NCI-H146 treated with DMSO at 0.1 percent for 48 hours (cell line): ENCODE data around the gene CEP19.
A peak's percentile ranks its signal among the peaks of the same experiment; 100 is the strongest.
"Not testable (repeated sequence)": the region's sequence is repeated elsewhere in the genome, so short reads cannot be mapped to it uniquely, and the experiment has no call there.

Experiments used
- DNase-seq: peaks from one replicate; lab custom pipeline; 2025; ENCODE audit not compliant: unreplicated experiment; lab: John Stamatoyannopoulos, UW

CEP19 gene, protein sequence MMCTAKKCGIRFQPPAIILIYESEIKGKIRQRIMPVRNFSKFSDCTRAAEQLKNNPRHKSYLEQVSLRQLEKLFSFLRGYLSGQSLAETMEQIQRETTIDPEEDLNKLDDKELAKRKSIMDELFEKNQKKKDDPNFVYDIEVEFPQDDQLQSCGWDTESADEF

DNA sequence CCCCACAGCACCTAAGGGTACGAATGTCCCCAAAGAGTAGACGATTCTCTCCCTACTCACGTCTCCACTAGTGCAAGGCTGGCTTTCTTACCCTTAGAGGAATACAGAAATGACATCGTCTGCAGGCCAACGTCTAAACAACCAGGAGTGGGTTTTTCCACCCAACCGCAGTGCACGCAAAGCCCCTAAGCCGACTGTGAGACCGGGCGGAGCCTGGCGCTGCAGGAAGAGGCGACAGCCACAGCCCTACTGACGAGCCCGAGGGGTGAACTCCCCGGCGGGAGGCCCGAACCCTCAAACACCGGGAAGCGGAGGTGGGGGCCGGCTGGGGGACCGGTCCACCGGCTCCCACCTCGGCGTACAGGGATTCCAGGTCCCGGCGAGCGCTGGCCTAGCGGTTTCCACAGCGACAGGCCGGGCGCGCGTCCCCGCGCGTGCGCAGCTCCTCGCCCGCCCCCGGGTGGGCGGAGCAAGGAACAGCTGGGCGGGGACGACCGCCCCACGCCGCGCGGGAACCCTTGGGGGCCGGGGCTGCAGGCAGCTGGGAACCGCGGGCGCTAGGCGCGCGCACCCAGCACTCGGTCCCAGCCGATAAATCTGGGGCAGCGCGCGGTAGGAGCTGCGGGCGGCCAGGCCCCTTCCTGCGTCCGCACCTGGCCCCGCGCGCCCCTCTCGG, at the start of gene CEP19, which contains the start of gene PIGX:
CEP19 (minus strand) TSS at position 413 of the 676 bp plus-strand sequence. CDS start 3,593 bp downstream, outside the sequence.
PIGX (plus strand) TSS at position 540 of the 676 bp plus-strand sequence.
- peak; percentile 72 for DNase-seq

DNA sequence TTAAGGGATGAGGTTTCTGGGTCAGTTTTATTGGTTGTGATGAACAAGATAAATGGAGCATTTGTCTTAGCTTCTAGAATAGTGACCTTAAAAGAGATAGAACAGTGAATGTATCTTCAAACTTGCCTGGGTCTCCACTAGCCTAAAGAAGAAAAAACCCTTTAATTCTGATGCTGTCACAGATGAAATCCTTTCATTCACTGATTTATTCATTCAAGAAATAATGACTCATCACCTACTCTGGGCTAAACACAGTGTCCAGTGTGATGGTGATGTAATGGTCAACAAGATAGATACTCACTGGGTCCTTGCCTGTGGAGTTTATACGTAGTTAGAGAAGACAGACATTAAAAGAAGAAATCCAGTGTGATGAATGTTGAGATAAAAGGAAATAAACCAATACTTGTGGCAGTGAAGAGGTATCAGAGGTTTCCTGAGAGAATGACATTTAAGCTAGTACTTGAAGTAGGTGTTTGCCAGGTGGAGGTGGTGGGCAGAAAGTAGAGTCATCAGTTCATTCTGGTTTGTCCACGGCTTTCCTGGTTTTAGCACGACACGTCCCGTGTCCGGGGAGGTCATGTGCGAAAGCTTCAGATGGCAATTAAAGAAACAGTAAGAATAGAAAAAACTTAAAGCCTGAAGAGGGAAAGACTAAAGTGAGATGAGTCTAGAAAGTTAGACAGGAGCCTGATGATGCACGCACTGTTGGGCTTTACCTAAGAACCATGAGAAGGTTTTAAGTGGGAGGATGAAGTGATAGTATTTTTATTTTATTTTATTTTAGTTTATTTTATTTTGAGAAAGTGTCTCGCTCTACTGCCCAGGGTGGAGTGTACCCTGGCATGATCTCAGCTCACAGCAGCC, 46.1 kb upstream of the CEP19 start:
- no peak for DNase-seq

DNA sequence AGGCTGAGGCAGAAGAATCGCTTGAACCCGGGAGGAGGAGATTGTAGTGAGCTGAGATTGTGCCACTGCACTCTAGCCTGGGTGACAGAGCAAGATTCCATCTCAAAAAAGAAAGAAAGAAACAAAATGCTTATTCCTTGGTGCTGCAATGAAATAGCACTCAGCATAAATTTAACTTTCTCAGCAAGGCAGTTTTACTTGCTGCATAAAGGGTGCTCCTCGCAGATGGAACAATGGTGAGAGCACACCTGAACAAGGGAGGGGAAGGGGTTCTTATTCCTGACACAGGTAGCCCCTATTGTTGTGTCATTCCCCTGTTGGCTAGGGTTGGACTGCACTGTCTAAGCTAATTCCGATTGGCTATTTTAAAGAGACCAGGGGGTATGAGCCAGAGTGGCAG, 44.7 kb upstream of the CEP19 start:
- DNase-seq, result no peak

DNA sequence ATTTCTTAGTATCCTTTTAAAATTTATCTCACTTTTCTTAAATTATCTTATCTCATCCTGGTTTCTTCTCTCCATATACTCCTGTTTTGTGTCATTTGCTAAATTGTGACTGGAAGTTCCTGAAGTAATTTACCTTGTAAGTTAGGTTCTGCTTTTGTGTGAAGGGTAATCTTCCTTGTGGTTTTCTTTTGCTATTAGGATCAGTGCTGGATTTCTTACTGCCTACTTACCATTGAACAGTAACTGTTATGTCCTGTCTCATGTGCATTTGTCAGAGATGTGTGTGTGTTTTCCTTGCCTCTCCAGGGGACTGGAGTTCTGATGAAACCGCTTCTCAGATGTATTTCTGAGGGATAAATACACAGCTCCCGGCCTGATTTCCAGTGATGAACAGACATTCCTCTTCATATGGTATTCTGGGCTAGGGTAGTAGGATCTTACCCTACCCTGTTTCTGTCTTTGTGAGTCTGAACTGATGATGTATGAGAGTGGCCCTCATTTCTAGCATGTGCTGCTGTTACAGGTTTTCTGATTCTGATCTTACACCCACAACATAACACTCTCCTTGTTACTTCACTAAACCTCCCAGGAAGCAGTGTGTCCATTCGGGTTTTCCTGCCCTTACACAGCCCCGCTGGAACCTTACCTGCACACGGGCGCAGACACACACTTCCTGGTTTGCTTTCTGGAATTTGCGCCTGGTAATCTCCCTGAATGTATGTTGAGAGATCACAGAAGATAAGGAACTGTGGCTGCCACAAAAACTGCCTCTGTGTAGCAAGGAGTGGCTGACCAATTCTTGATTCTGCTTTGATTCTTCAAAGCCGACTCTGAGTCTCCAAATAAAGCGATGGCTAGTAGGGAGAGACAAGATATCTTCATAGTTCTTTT, 42.3 kb upstream of the CEP19 start:
- no peak for DNase-seq

DNA sequence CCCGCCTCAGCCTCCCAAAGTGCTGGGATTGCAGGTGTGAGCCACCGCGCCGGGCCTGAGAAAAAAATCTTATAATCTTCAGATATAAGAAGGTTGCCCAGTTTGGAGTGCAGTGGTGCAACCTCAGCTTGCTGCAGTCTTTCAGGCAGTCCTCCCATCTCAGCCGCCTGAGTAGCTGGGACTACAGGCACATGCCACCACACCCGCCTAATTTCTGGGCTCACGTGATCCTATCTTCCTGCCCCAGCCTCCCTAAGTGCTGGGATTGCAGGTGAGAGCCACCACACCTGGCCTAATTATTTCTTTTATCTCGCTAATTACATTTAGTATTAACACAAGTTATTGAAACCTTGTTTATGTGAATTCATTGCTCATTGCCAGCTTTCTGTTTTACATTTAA, 41.2 kb upstream of the CEP19 start:
- DNase-seq, result no peak

DNA sequence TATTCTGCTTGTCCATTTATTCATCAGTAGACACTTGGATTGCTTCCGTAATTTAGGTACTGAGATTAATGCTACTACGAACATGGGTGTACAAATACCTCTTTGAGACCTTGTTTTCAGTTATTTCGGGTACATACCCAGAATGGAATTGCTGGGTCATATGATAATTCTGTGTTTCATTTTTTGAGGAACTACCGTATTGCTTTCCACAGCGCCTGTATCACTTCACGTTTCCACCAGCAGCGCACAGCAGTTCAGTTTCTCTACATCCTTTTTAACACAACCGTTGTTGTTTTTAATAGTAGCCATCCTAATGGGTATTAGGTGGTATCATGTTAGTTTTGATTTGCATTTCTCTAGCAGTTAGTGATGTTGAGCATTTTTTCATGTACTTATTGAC, 37.1 kb upstream of the CEP19 start:
- no peak for DNase-seq

DNA sequence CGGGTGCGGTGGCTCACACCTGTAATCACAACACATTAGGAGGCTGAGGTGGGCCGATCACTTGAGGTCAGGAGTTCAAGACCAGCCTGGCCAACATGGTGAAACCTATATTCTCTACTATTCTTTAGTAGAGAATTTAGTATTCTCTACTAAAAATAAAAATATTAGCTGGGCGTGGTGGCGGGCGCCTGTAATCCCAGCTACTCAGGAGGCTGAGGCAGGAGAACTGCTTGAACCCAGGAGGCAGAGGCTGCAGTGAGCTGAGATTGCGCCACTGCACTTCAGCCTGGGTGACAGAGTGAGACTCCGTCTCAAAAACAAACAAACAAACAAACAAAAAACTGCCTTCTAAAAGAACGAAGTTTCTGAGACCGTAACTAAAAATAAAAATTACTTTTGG, 31.5 kb upstream of the CEP19 start:
- not testable (repeated sequence) for DNase-seq

DNA sequence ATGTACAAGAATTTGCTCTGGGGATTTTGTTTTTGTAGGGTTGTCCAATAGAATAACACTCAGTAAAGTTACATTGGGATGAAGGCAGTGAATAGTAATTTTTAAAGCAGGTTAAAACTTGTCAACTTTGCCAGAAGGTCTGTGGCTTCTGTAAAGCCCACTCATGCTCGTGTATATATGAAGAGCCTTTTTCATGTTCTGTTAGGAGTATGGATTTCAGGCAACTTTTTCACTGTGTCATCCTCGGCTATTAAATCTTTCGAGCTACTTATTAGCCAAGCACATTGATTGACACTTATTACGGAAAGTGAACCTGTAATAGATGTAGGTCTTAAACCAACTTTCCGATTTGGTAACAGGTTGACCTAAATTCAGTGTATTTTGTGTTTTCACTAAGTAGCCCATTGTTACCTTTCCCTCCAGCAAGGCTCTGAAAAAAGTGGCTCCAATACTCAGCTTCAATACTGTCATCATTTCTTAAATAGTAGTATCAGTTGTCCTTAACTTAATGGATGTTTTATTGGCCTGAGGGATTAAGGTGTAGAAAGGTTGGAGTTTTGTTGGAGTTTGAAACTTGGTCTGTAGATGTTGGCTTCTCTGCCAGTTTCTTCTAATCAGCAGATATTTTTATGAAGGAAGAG, 29.3 kb upstream of the CEP19 start:
- no peak for DNase-seq

DNA sequence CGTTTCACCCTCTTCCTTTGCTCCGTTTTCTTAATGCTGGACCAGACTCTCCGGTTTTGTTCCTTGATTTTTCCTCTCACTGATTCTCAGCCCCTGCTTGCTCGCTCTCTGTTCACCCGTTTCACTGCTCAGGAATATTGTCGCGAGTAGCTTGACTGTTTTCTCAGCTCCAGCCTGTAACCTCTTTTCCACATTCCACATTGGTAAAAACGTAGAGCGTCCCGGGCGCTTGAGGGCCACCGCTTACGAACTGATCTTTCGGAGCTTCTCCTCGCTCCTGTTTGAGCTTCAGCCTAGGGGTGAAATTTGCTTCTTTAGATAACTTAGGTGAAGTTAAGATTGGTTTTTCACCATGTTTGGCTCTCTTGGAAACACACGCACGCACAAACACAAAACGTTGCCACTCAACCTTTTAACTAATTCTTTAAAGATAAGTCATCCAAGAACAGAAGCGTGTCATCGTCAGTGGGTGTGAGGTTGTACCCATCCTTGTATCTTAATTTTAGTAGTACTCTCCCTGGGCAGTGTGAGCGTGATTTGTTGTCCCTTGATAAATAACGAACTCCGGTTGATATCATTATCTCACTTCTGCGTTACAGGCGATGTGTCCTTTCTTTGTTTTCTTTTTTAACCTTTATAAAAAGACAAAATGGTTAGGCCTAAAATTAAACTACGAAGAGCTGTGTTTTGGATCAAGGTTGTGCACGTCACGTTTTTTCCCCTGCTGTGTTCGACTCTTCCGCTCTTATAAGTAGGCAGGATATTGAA, 28.6 kb upstream of the CEP19 start:
- DNase-seq, result peak; percentile 54

DNA sequence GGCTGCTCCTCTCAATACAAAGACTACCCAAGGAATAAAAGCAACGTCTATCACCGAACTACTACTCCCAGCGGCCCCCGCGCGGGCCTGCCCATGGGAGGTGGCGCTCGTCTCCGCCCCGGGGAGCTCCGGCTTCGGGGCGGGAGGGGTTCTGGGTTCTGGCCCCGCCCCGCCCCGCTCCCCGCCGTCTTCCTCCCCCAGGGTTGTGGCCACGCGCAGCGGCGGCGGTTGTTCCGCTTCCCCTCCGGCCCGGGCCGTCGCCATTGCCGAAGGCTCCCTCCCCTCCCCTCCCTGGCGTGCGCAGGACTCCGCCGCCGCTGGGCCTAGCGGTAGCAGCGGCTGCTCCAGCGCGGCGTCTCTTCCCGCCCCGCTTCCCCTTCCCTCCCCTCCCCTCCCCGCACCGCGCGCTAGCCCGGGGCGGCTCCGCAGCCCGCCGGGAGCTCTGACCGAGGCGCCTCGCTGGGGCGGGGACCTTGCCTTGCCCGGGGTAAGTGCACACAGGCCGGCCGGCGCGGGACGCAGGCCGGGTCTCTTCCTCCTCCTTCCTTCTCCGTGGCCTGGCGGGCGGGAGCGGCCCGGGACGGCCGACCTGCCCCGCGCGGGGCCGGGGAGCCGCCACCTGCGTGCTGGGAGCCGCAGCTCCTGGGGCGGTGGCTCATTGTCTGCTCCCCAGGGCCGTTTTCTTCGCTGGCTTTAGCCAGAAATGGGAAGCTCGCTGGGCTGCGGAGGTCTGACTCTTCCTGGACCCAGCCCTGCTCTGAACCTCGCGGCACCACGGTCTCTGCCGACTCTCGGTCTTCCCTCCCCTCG, 27.8 kb upstream of the CEP19 start, which contains the start of gene PAK2:
PAK2 (plus strand) TSS at position 187 of the 810 bp plus-strand sequence. CDS start 42,790 bp downstream, outside the sequence.
- DNase-seq, result peak; percentile 85

DNA sequence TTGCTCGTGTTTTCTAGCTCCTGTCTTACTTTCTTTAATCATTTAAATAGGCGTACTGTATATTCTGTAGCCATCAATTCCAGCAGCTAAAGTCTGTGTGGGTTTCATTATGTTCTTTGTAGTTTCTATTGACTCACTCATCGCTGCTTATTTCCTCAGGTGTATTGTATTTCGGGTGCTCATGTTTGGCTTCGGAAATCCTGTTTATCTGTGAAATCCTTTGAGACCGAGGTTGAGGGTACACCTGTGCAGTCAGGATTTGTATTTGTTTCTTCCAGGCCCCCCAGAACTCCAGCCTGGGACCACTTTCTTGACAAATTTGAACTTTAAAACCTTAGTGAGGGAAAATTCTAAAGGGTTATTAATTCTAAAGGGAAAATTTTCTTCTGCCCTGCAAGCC, 25.6 kb upstream of the CEP19 start:
- peak; percentile 51 for DNase-seq

DNA sequence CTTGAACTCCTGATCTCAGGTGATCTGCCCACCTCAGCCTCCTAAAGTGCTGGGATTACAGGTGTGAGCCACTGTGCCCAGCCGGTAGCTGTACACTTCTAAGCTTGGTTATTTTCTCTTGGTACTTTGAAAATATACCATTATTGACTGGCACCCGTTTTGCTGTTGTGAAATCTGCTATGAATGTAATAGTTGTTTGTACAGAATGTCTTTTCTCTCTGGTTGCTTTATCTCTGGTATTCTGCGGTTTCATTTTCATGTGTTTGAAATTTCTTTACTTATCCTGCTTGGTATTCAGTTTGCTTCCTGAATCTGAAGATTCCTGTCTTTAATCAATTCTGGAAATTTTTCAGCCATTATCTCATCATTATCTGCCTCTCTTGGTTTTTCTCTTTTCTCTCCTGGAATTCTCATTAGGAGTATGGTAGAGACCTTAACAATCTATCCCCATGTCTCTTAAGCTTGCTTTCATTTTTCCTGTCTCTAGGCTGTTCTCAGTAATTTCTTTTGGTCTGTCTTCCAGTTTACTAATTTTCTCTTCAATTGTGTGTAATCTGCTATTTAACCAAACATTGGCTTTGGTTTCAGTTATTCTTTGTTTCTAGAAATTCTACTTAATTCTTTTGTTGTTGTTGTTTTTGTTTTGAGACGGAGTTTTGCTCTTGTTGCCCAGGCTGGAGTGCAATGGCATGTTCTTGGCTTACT, 24.8 kb upstream of the CEP19 start:
- DNase-seq, result no peak

DNA sequence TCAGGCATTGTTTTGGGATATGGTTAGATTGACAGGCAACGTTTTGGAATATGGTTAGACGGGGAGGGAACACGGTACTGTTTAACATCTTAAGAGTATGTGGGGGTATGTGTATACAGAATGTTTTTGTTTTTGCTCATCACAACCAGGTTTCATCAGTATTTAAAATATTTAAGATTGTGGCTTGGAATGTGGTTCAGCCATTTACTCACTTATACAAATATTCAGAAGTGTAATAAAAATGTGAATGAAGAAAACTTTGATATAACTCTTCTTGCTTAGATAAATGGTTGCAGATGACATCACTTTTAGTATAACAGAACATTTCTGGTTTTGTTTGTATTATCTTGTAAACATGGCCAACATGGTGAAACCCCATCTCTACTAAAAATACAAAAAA, 23.7 kb upstream of the CEP19 start:
- no peak for DNase-seq

DNA sequence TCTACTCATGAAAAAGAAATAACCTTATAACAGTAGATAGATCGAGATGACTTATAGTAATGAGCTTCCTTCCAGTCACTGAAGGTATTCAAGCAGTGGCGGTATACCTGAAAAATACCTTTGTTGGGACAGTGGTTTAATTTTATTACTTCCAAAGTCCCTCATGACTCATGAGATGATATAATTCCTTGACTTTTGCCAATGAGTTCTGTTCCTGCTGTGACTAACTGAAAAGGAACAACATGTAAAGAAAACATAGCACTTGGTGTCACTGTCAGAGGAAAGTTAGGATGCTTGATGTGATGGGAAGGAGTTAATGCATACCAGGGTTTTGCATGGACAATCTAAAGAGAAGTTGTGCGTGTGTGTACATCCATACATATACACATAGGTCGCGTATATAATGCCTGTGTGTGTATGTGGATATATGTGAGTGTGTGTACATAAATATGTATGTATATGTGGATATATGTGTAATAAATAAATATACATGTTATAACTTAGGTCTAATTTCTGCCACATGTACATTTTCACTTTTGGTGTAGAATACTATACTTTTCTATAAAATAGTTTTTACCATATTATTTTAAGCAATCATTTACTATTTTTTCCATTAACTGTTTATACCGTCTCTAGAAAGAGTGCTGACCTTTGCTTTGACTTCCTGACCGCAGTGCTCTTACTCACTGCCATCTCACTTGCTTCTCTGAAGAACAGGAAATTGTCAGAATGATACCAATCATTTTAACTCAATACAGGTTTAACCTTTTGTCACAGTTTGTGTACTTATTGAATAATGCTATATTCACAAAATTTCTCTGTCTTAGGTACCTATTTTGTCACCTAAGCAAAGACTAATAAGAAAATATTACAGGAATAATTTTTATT, 15.0 kb upstream of the CEP19 start:
- no peak for DNase-seq

DNA sequence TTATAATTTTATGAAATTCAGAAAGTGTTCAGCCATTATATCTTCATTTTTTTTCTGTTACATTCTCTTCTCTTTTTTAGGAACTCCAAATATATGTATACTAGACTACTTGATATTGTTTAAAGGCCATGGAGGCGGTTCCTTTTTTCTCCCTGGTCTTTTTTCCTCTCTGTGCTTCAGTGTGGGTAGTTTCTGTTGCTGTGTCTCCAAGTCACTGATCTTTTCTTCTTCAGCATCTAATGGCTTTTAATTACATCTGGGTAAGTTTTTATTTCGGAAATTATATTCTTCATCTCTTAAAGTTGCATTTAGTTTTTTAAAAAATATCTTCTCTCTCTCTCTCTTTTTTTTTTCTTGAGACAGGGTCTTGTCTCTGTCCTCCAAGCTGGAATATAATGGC, 9.0 kb upstream of the CEP19 start:
- no peak for DNase-seq

DNA sequence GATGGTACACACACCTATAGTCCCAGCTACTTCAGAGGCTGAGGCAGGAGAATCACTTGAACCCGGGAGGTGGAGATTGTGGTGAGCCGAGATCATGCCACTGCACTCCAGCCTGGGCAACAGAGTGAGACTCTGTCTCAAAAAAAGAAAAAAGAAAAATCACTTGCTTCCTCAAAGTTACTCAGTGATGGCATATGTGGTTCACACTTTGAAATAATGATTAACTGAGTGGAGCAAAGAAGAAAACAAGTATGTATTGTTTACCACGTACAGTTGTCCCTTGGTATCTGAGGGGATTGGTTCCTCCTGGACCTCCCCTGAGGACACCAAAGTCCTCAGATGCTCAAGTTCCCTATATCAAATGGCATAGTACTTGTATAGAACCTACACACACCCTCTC, 5.1 kb upstream of the CEP19 start:
- not testable (repeated sequence) for DNase-seq
